IMR-90 (cell line): ENCODE results near the gene PLCH1. TPM values are rescaled to one million over a fixed set of nuclear protein-coding genes. Genes with fewer than 3 reads are reported as not detected.

Source experiments
- ATAC-seq: fragments of 200-7000 bp; cut with Tn5 transposase; 2 replicates; pipeline ENCODE4 v1.9.1; 2020; ENCODE audit warnings: low read depth, mild to moderate bottlenecking, moderate library complexity
- BruUV-seq: library from RNA; stranded (reverse); fragments of 400-500 nt; replicated peaks from 2 replicates; lab custom pipeline; 2021; lab: Mats Ljungman, UMichigan
- CTCF ChIA-PET: fragments of 300-600 bp; formaldehyde crosslinking; extraction: SDS; loops from one replicate; lab custom pipeline; 2021; ENCODE audit warnings: antibody characterized with exemption; lab: Yijun Ruan, JAX
- POLR2A ChIA-PET: fragments of 300-600 bp; sonication (Branson Sonifier 250); formaldehyde crosslinking; loops from one replicate; lab custom pipeline; 2022; ENCODE audit warnings: antibody characterized with exemption; ENCODE audit not compliant: unreplicated experiment; lab: Charles Lee
- DNase-seq: peaks from one replicate; pipeline ENCODE4 v3.0.0; 2013
- H2AFZ ChIP-seq: replicated peaks from 2 replicates; pipeline ENCODE3; 2013; ENCODE audit warnings: low read length, mild to moderate bottlenecking; ENCODE audit not compliant: poor library complexity
- H2AK5ac ChIP-seq: 2 replicates; pipeline ENCODE4 v1.6.1; 2013; ENCODE audit warnings: low read depth, low read length, inconsistent platforms
- H2AK9ac ChIP-seq: replicated peaks from 2 replicates; pipeline ENCODE3; 2013; ENCODE audit warnings: mild to moderate bottlenecking, low read depth, low read length, moderate library complexity; ENCODE audit not compliant: poor library complexity
- H2BK120ac ChIP-seq: 2 replicates; pipeline ENCODE4 v1.6.1; 2013; ENCODE audit warnings: low read depth, low read length, inconsistent platforms
- H2BK15ac ChIP-seq: 3 replicates; pipeline ENCODE4 v1.6.1; 2013; ENCODE audit warnings: low read depth, low read length, inconsistent platforms
- H2BK20ac ChIP-seq: 2 replicates; pipeline ENCODE4 v1.6.1; 2013; ENCODE audit warnings: low read depth, mild to moderate bottlenecking, inconsistent platforms, low read length, moderate library complexity
- H2BK5ac ChIP-seq: 2 replicates; pipeline ENCODE4 v1.6.1; 2013; ENCODE audit warnings: mild to moderate bottlenecking, low read depth, low read length, inconsistent platforms; ENCODE audit not compliant: poor library complexity, severe bottlenecking
- H3K14ac ChIP-seq: replicated peaks from 2 replicates; pipeline ENCODE4 v1.6.1; 2013; ENCODE audit warnings: low read depth, low read length, inconsistent platforms
- H3K18ac ChIP-seq: 2 replicates; pipeline ENCODE4 v1.6.1; 2013; ENCODE audit warnings: low read depth, low read length, control low read depth
- H3K23ac ChIP-seq: 2 replicates; pipeline ENCODE4 v1.6.1; 2013; ENCODE audit warnings: low read depth, low read length, inconsistent platforms
- H3K27ac ChIP-seq: 2 replicates; pipeline ENCODE4 v1.5.1; 2013; ENCODE audit warnings: mild to moderate bottlenecking, control low read depth, low read length; ENCODE audit not compliant: insufficient read depth
- H3K27me3 ChIP-seq: 2 replicates; pipeline ENCODE4 v1.6.1; 2013; ENCODE audit warnings: low read length; ENCODE audit not compliant: control insufficient read depth, insufficient read depth
- H3K36me3 ChIP-seq: 2 replicates; pipeline ENCODE4 v1.6.1; 2013; ENCODE audit warnings: low read length, mixed read lengths; ENCODE audit not compliant: control insufficient read depth, insufficient read depth
- H3K4ac ChIP-seq: 2 replicates; pipeline ENCODE4 v1.6.1; 2013; ENCODE audit warnings: low read depth, low read length, inconsistent platforms
- H3K4me1 ChIP-seq: 2 replicates; pipeline ENCODE4 v1.6.1; 2013; ENCODE audit warnings: low read length, mixed read lengths; ENCODE audit not compliant: control insufficient read depth, insufficient read depth
- H3K4me2 ChIP-seq: 2 replicates; pipeline ENCODE4 v1.6.1; 2013; ENCODE audit warnings: low read depth, mild to moderate bottlenecking, control low read depth, low read length, moderate library complexity
- H3K4me3 ChIP-seq: 2 replicates; pipeline ENCODE4 v1.5.1; 2013; ENCODE audit warnings: low read depth, mild to moderate bottlenecking, control low read depth, low read length, moderate library complexity; ENCODE audit not compliant: insufficient read depth
- H3K56ac ChIP-seq: 2 replicates; pipeline ENCODE4 v1.6.1; 2013; ENCODE audit warnings: low read length, inconsistent platforms; ENCODE audit not compliant: insufficient read depth; ENCODE audit errors: extremely low read depth
- H3K79me1 ChIP-seq, 2 experiments: 2 replicates each; pipeline ENCODE4 v1.6.1; 2013; ENCODE audit warnings: low read length in 2 of 2, inconsistent platforms in 1 of 2, low read depth in 1 of 2
- H3K9ac ChIP-seq: 2 replicates; pipeline ENCODE4 v1.6.1; 2013; ENCODE audit warnings: low read depth, low read length, control low read depth
- H3K9me1 ChIP-seq: 2 replicates; pipeline ENCODE4 v1.6.1; 2013; ENCODE audit warnings: low read length, inconsistent platforms; ENCODE audit not compliant: insufficient read depth
- H3K9me3 ChIP-seq: 2 replicates; pipeline ENCODE4 v1.6.1; 2013; ENCODE audit warnings: low read length; ENCODE audit not compliant: control insufficient read depth, insufficient read depth
- H4K20me1 ChIP-seq: 2 replicates; pipeline ENCODE4 v1.6.1; 2013; ENCODE audit warnings: low read length, inconsistent platforms; ENCODE audit not compliant: insufficient read depth
- H4K5ac ChIP-seq: 2 replicates; pipeline ENCODE4 v1.6.1; 2013; ENCODE audit warnings: mild to moderate bottlenecking, low read depth, low read length, control low read depth
- H4K8ac ChIP-seq, 2 experiments: 2 replicates each; pipeline ENCODE4 v1.6.1; 2013; ENCODE audit warnings: low read depth in 2 of 2, low read length in 2 of 2, control low read depth in 1 of 2, inconsistent platforms in 1 of 2
- H4K91ac ChIP-seq: 2 replicates; pipeline ENCODE4 v1.6.1; 2013; ENCODE audit warnings: low read depth, low read length, inconsistent platforms; ENCODE audit not compliant: insufficient read depth
- BHLHE40 ChIP-seq: fragments of 150-350 bp; IDR thresholded peaks from 2 replicates; pipeline ENCODE4 v1.6.1; 2016; ENCODE audit warnings: mild to moderate bottlenecking, low read depth, low read length
- CEBPB ChIP-seq: IDR thresholded peaks from 2 replicates; pipeline ENCODE4 v1.6.1; 2012; ENCODE audit warnings: low read depth, low read length, improper control_type of control experiment
- CHD1 ChIP-seq: IDR thresholded peaks from 2 replicates; pipeline ENCODE4 v1.6.1; 2012; ENCODE audit warnings: low read depth, low read length, improper control_type of control experiment
- FOS ChIP-seq: fragments of 150-350 bp; IDR thresholded peaks from 2 replicates; pipeline ENCODE4 v1.6.1; 2016; ENCODE audit warnings: low read depth, low read length
- MAFK ChIP-seq: IDR thresholded peaks from 2 replicates; pipeline ENCODE4 v1.6.1; 2012; ENCODE audit warnings: low read depth, low read length, improper control_type of control experiment
- MAZ ChIP-seq: IDR thresholded peaks from 2 replicates; pipeline ENCODE4 v1.6.1; 2012; ENCODE audit warnings: low read depth, mild to moderate bottlenecking, low read length, improper control_type of control experiment, moderate library complexity, borderline replicate concordance
- MXI1 ChIP-seq: IDR thresholded peaks from 2 replicates; pipeline ENCODE4 v1.6.1; 2012; ENCODE audit warnings: low read depth, mild to moderate bottlenecking, low read length, moderate library complexity, borderline replicate concordance
- NFE2L2 ChIP-seq: fragments of 150-350 bp; IDR thresholded peaks from 2 replicates; pipeline ENCODE4 v1.6.1; 2016; ENCODE audit warnings: low read depth, mild to moderate bottlenecking, low read length
- POLR2A ChIP-seq: IDR thresholded peaks from 2 replicates; pipeline ENCODE4 v1.6.1; 2012; ENCODE audit warnings: mild to moderate bottlenecking, low read depth, low read length
- RAD21 ChIP-seq: IDR thresholded peaks from 2 replicates; pipeline ENCODE4 v1.6.1; 2012; ENCODE audit warnings: low read length, improper control_type of control experiment
- RCOR1 ChIP-seq: IDR thresholded peaks from 2 replicates; pipeline ENCODE4 v1.6.1; 2012; ENCODE audit warnings: mild to moderate bottlenecking, low read length, improper control_type of control experiment; ENCODE audit not compliant: insufficient replicate concordance
- RFX5 ChIP-seq: IDR thresholded peaks from 2 replicates; pipeline ENCODE4 v1.8.0; 2012; ENCODE audit warnings: low read depth, mild to moderate bottlenecking, low read length, moderate library complexity
- SMC3 ChIP-seq: fragments of 150-350 bp; IDR thresholded peaks from 2 replicates; pipeline ENCODE4 v1.6.1; 2016; ENCODE audit warnings: low read depth, mild to moderate bottlenecking, antibody characterized with exemption, low read length, moderate library complexity
- WGBS, 2 experiments: methylation state at CpG; one replicate each; pipeline versions ENCODE4 v1.1.5 to v1.1.7; 2013; ENCODE audit warnings: missing lambda C conversion rate in 2 of 2; ENCODE audit not compliant: insufficient read length in 1 of 2; ENCODE audit errors: extremely low coverage in 2 of 2; 5-methylcytosine and 5-hydroxymethylcytosine counted together
- dilution Hi-C: fragments of 300-500 bp; cut with HindIII; formaldehyde crosslinking; loops from one replicate; pipeline ENCODE4 v1.14.3; 2018; ENCODE audit warnings: low sequenced_read_pairs; ENCODE audit not compliant: unreplicated experiment
- in situ Hi-C: fragments of 300-500 bp; cut with MboI; formaldehyde crosslinking; loops from 3 replicates; pipeline ENCODE4 v1.14.3; 2019; ENCODE audit warnings: low sequenced_read_pairs, inconsistent platforms, mixed read lengths
- intact Hi-C: fragments of 100-400 bp; cut with micrococcal nuclease; formaldehyde crosslinking; loops from 2 replicates; pipeline ENCODE4 v1.10.0; 2022
- polyA plus RNA-seq, 3 experiments: library from polyadenylated mRNA; depleted of rRNA; stranded (reverse); fragments of >200 nt; gene quantifications; 2 replicates each; pipeline ENCODE4 v1.2.3, GENCODE V29; 2012; ENCODE audit warnings: low replicate concordance in 1 of 3
- total RNA-seq: library from RNA; depleted of rRNA; stranded (reverse); fragments of >200 nt; gene quantifications from 2 replicates; pipeline ENCODE4 v1.2.3, GENCODE V29; 2012
- TF ChIP-seq, protein P1 (sequence below): fragments of 150-350 bp; IDR thresholded peaks from 2 replicates; pipeline ENCODE4 v1.6.1; 2017; ENCODE audit warnings: mild to moderate bottlenecking, antibody characterized with exemption, low read length, low read depth
- TF ChIP-seq, protein P2 (sequence below): fragments of 150-350 bp; IDR thresholded peaks from 2 replicates; pipeline ENCODE4 v1.6.1; 2016; ENCODE audit warnings: low read depth, mild to moderate bottlenecking, low read length, moderate library complexity, borderline replicate concordance

The PLCH1 gene
- total and polyA plus RNA-seq, 2 of the 4 experiments (the other 2 are of a cell fraction) = not detected

DNA sequence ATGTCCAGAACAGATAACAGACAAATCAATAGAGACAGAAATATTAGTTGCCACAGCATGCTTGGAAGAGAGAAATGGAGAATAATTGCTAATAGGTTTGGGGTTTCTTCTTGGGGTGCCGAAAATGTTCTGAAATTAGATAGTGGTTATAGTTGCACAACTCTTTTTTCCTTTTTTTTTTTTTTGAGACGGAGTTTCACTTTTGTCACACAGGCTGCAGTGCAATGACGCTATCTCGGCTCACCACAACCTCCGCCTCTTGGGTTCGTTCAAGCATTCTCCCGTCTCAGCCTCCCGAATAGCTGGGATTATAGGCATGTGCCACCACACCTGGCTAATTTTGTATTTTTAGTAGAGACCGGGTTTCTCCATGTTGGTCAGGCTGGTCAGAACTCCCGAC lies 163.3 kb downstream of the PLCH1 start:
- no peak overlapping the region for H3K14ac ChIP-seq
- no TSS peak for BruUV-seq
- no peaks in the 10 kb centered on the region for H3K36me3 ChIP-seq
- WGBS, 2 experiments = no CpG with 5 or more reads among the region's 10 CpGs
- dilution Hi-C loops (no loop called here), intact Hi-C loops (no loop called here), in situ Hi-C loops (no loop called here)
- H3K27me3 ChIP-seq = no peaks in the 10 kb centered on the region
- H2AK9ac ChIP-seq = no peak overlapping the region
- ATAC-seq (no peak), DNase-seq (no peak)
- no peak overlapping the region for H4K8ac ChIP-seq
- no peak overlapping the region for H3K23ac ChIP-seq
- no peak overlapping the region for H3K9ac ChIP-seq
- H3K4me1 ChIP-seq = no peaks in the 10 kb centered on the region
- H2BK15ac ChIP-seq = no peak overlapping the region
- no peak overlapping the region for H4K91ac ChIP-seq
- H2BK120ac ChIP-seq = no peak overlapping the region
- no peak overlapping the region for H2BK5ac ChIP-seq
- no peak overlapping the region for H3K4me2 ChIP-seq
- no peak overlapping the region for H3K4ac ChIP-seq
- H3K79me1 ChIP-seq = no peaks in the 10 kb centered on the region
- H2AFZ ChIP-seq = no peak overlapping the region
- no peak for TF ChIP-seq RCOR1
- TF ChIP-seq BHLHE40 = no peak
- TF ChIP-seq CEBPB = no peak
- no peak for TF ChIP-seq RAD21
- no peak for TF ChIP-seq CHD1
- TF ChIP-seq, protein P1, sequence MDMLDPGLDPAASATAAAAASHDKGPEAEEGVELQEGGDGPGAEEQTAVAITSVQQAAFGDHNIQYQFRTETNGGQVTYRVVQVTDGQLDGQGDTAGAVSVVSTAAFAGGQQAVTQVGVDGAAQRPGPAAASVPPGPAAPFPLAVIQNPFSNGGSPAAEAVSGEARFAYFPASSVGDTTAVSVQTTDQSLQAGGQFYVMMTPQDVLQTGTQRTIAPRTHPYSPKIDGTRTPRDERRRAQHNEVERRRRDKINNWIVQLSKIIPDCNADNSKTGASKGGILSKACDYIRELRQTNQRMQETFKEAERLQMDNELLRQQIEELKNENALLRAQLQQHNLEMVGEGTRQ = no peak
- no peak for TF ChIP-seq RFX5
- TF ChIP-seq MAZ = no peak
- TF ChIP-seq NFE2L2 = no peak
- no peak for TF ChIP-seq MXI1
- TF ChIP-seq FOS = no peak
- no peak for TF ChIP-seq SMC3
- no peak for TF ChIP-seq POLR2A
- TF ChIP-seq, protein P2, sequence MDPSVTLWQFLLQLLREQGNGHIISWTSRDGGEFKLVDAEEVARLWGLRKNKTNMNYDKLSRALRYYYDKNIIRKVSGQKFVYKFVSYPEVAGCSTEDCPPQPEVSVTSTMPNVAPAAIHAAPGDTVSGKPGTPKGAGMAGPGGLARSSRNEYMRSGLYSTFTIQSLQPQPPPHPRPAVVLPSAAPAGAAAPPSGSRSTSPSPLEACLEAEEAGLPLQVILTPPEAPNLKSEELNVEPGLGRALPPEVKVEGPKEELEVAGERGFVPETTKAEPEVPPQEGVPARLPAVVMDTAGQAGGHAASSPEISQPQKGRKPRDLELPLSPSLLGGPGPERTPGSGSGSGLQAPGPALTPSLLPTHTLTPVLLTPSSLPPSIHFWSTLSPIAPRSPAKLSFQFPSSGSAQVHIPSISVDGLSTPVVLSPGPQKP = no peak
- no peak for TF ChIP-seq MAFK
- no peaks in the 10 kb centered on the region for H4K20me1 ChIP-seq
- no peak overlapping the region for H4K5ac ChIP-seq
- H3K56ac ChIP-seq = no peak overlapping the region
- no peak overlapping the region for H3K18ac ChIP-seq
- H3K4me3 ChIP-seq = no peak overlapping the region
- no peak overlapping the region for H3K27ac ChIP-seq
- no peaks in the 10 kb centered on the region for H3K9me1 ChIP-seq
- CTCF ChIA-PET = no interaction called here
- H2AK5ac ChIP-seq = no peak overlapping the region
- POLR2A ChIA-PET = no interaction called here
- no peak overlapping the region for H2BK20ac ChIP-seq
- H3K9me3 ChIP-seq = no peaks in the 10 kb centered on the region
